Mucosa of gallbladder (tissue), 1 donor: ENCODE data around the gene POU2F1. TPM values are rescaled to one million over a fixed set of nuclear protein-coding genes. Genes with fewer than 3 reads are reported as not detected.
A peak's percentile ranks its signal among the peaks of the same experiment; 100 is the strongest.
"Not testable (repeated sequence)": the region's sequence is repeated elsewhere in the genome, so short reads cannot be mapped to it uniquely, and the experiment has no call there.

Experiments
- DNase-seq: peaks from one replicate; pipeline ENCODE4 v3.0.0-alpha.2; 2020; ENCODE audit warnings: low spot score
- total RNA-seq: library from RNA; stranded (reverse); gene quantifications from one replicate; pipeline ENCODE4 v1.2.1, GENCODE V29; 2021
- donor health status: DM: no; HTN: no; CAD: no.

POU2F1 gene
- total RNA-seq, 1 donor from 2014 or later: 12.5 TPM

GRCh38 chr1:167205306-167206050 is 15.2 kb upstream of the POU2F1 start:
- not testable (repeated sequence) for DNase-seq

DNA sequence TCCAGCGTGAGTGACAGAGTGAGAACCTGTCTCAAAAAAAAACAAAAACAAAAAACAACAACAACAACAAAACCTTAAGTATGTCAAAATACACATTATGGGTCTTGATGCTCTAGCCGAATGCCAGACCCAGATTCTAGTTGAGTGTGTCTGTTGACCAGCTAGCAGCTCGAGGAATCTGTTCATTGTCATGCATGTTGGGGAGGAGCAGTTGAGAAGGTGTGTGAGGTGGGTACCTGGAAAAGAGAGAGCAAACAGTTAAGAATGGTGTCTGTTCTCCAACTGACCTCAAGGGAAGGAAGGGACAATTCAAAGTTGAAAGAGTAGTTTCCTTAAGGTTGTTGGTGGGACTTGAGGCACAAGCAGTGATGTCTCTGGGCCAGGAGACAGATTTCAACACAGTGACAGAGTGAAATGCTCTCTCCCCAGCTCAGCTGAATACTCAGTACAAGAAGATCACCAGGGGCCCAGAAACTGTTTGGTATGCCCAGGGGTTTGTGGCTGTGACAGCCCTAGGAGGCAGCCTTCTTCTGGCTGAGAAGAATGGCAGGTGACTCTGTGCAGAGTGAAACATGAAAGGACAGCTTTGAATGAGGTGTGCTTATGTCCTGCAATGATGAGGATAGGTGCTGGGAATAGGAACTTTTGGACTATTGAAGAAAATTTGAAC is 14.4 kb upstream of the POU2F1 start:
- DNase-seq: no peak

DNA sequence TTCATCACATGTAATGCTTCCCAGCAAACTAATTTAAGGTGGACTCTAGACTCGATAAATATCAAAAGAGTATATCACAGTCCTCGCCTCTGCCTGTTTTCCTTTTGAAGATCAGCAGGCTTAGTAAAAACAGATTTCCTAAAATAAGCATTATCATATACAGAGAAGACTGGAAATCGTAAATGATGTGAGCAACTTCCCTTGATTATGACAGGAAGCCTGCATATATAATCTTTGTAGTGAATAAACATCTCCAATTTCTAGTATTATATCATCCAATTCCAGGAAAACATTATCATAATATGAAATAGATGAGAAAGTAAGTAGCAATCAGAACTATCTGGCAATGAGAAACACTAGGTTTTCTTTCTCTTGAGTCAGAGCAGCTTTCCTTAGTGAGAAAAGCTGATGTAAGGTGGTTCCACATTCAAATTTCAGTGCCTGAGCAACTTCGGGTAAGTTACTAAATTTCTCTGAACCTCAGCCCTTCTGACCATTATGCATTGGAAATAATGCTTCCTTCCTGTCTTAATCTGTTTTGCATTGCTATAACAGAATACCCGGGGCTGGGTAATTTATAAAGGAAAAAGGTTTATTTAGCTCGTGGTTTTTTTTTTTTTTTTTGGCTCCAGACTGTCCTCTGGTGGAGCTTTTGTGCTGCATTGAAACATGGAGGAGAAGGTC is 12.6 kb upstream of the POU2F1 start:
- no peak for DNase-seq

- no peak for DNase-seq
These were observed 12.1 kb upstream of the POU2F1 start for GRCh38 chr1:167208624-167208976.

DNA sequence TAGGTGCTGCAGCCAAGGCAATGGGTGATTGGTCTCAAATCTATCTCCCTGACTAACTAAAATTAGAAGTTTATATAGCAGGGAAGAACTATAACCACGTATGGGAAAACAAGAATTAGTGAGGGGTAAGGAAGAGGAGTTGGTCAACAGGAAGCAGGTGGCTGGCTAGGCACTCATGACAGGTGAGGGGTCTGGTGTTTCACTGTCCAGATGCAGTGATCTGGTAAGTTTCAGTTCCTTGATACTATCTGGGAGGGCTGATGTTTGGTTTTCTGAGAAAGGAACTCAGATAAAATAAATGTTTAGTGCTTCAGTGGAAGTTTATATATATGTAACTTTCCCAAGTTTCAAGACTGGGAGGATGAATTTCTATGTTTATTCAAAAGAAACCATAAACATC is 11.6 kb upstream of the POU2F1 start:
- DNase-seq: no peak

- DNase-seq: no peak
These were observed 9.6 kb upstream of the POU2F1 start for GRCh38 chr1:167210966-167211674.

GRCh38 chr1:167212025-167212424 is 8.7 kb upstream of the POU2F1 start:
- DNase-seq: no peak

- DNase-seq: no peak
These were observed 3.9 kb upstream of the POU2F1 start for GRCh38 chr1:167216809-167217208.

DNA sequence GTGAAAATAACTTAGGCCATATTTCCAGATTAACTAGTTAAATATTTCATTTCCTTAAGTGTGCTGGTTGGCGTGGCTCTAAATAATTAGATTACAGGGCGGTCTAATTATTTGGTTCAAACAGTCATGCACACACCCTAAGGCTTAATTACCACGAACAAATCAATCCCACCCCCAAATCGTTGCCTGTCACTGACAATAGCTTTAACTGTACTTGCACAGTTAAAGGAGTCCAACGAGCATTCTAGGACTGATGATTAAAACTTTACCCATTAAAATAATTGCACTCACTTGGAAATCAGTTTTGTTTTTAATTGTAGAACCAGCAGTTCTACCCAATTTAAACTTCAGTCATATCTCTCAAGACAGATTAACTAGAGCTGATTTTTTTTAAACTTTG is 1.5 kb upstream of the POU2F1 start:
- no peak for DNase-seq

GRCh38 chr1:167219646-167220536 is 795 bp upstream of the POU2F1 start:
- peak; percentile 84 for DNase-seq

GRCh38 chr1:167221126-167221737 is 546 bp downstream of the POU2F1 start:
- DNase-seq: peak; percentile 14

DNA sequence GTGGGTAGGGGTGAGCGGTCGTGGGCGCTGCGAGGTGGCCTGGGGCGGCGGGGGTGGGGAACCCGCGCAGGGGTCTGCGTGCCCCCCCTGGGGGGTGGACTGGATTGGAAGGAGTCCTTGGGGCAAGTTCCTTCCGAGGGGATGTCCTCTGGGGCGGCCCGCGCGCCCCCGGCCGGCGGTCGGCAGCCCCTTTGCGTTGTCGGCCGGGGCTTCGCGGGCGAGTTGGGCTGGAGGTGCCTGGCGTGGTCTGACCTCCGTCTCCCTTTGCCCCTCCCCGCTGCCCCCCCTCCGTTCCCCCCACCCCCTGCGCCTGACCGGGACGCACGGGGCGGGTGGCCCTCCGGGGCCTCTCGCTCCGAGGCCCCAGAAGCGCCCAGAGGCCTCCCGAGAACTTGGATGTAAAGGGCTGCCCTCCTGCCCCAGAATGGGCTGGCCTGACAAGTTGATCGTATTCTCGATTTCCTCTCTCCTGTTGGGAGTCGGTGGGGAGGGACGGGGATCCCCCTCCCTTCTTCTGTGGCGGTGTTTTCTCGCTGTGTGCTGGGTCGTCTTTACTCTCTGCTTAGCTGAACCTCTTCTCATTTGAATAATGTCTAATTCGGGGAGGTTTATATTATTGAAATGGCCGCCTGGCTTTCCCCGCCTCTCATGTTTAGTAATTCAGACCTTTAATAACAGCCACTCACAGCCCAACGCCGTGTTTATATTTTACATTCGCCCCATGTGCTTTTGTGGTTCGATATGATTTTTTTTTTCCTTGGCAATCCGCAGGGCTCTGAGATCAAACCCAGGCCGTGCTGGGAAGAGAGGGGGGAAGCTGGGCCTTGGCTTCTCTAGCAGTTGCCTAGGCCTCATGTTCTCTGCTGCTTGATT is 1.3 kb downstream of the POU2F1 start:
- DNase-seq: peak; percentile 77

- DNase-seq: no peak
These were observed 2.7 kb downstream of the POU2F1 start for GRCh38 chr1:167223144-167224103.

DNA sequence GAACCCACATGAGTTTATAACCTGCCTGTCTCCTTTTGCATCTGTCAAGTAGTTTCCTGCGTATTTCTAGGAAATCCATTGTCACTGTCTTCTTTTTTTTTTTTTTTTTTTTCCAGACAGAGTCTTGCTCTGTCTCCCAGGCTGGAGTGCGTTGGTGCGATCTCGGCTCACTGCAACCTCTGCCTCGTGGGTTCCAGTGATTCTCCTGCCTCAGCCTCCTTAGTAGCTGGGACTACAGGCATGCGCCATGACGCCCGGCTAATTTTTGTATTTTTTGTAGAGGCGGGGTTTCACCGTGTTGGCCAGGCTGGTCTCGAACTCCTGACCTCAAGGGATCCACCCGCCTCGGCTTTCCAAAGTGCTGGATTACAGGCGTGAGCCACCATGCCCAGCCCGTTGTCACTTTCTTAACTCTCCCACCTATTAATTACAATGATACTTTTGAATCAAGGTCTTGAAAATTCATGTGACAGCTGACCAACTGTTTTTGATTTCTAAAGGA is 4.1 kb downstream of the POU2F1 start:
- DNase-seq: not testable (repeated sequence)

GRCh38 chr1:167225920-167226319 is 5.2 kb downstream of the POU2F1 start:
- DNase-seq: no peak

- DNase-seq: no peak
These were observed 7.3 kb downstream of the POU2F1 start for GRCh38 chr1:167227934-167228378.

DNA sequence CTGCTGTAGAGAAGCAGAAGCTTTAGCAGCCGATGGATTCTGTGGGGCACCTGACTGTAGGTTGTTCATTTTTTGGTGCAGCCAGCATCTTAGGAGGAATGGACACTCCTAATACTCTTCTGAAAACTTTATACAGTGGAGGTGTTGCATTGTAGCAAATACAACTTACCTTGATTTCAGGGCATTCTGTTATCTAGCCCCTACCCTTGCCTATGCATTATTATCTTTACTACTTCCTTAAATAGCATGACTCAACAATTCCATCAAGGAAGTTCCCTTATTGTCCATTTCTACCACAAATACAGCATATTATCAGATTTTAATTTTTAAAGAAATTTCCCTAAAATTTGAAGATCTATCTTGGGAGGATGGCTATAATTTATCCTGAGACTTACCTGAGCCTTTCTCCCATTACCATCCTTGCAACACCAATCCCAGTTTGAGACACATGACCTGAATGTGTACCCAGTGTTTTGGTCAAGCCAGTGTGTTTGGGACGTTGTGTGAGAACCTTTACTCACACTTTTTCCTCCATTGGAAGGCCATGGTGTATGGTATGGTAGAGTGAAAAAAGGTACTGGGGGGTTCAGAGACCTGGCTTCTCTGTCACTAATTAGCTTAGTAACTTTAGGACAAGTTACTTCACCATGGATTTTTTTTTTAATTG is 9.2 kb downstream of the POU2F1 start:
- no peak for DNase-seq

GRCh38 chr1:167230437-167230836 is 9.8 kb downstream of the POU2F1 start:
- DNase-seq: no peak
